Type B pancreatic cell (in vitro differentiated cells): ENCODE results near the gene EP300. TPM values are rescaled to one million over a fixed set of nuclear protein-coding genes. Genes with fewer than 3 reads are reported as not detected.
"Not testable (repeated sequence)": the region's sequence is repeated elsewhere in the genome, so short reads cannot be mapped to it uniquely, and the experiment has no call there.

Source experiments
- DNase-seq: peaks from one replicate; pipeline ENCODE4 v3.0.0; 2021; ENCODE audit warnings: mixed read lengths; ENCODE audit not compliant: unreplicated experiment; ENCODE audit errors: extremely low spot score
- H3K27ac Mint-ChIP-seq: 2 replicates; pipeline ENCODE4 v1.8.0; 2021; ENCODE audit warnings: mild to moderate bottlenecking, mixed read lengths
- H3K27me3 Mint-ChIP-seq: 2 replicates; pipeline ENCODE4 v1.8.0; 2021; ENCODE audit warnings: mixed read lengths
- H3K36me3 Mint-ChIP-seq: 2 replicates; pipeline ENCODE4 v1.8.0; 2021; ENCODE audit warnings: mixed read lengths
- H3K4me1 Mint-ChIP-seq: one replicate; pipeline ENCODE4 v1.8.0; 2021; ENCODE audit warnings: mixed read lengths; ENCODE audit not compliant: unreplicated experiment
- H3K4me3 Mint-ChIP-seq: 2 replicates; pipeline ENCODE4 v1.8.0; 2021; ENCODE audit warnings: mild to moderate bottlenecking, mixed read lengths
- H3K9me3 Mint-ChIP-seq: 2 replicates; pipeline ENCODE4 v1.8.0; 2021; ENCODE audit warnings: mixed read lengths
- long read RNA-seq: library from polyadenylated mRNA; unstranded; transcript quantifications from one replicate; pipeline ENCODE4 v2.0.0, GENCODE V29; 2020
- total RNA-seq: library from RNA; stranded (reverse); gene quantifications from 2 replicates; pipeline ENCODE4 v1.2.1, GENCODE V29; 2021; ENCODE audit warnings: low replicate concordance
- TF ChIP-seq, protein P1 (sequence below): fragments of 200-600 bp; sonication (generic); conservative IDR thresholded peaks from 2 replicates; pipeline ENCODE4 v1.5.0; 2021; ENCODE audit warnings: antibody characterized with exemption, mild to moderate bottlenecking

The EP300 gene
- 87.2 and 95.8 TPM in 2 replicates for total RNA-seq
- long read RNA-seq, partial matches to known transcripts = 28 of 29 reads
- long read RNA-seq, other reads (novel, unspliced or antisense) = 1 of 29 reads

GRCh38 chr22:41092023-41092817, at the start of gene EP300:
Gene EP300, plus strand, starts transcription at chr22:41092592. Its CDS starts 413 bp downstream, at chr22:41093005.
- Mint-ChIP-seq H3K27me3 (no peaks in the 10 kb centered on the region), H3K4me3 (peak within 1 kb of the TSS; percentile 100), H3K4me1 (peaks cover 31% of the 10 kb centered on the region), H3K27ac (peak within 1 kb of the TSS; percentile 100), H3K9me3 (peaks cover 5% of the 10 kb centered on the region), H3K36me3 (peaks cover 15% of the 10 kb centered on the region)
- TF ChIP-seq, protein P1, sequence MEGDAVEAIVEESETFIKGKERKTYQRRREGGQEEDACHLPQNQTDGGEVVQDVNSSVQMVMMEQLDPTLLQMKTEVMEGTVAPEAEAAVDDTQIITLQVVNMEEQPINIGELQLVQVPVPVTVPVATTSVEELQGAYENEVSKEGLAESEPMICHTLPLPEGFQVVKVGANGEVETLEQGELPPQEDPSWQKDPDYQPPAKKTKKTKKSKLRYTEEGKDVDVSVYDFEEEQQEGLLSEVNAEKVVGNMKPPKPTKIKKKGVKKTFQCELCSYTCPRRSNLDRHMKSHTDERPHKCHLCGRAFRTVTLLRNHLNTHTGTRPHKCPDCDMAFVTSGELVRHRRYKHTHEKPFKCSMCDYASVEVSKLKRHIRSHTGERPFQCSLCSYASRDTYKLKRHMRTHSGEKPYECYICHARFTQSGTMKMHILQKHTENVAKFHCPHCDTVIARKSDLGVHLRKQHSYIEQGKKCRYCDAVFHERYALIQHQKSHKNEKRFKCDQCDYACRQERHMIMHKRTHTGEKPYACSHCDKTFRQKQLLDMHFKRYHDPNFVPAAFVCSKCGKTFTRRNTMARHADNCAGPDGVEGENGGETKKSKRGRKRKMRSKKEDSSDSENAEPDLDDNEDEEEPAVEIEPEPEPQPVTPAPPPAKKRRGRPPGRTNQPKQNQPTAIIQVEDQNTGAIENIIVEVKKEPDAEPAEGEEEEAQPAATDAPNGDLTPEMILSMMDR = peak; percentile 58
- DNase-seq = peak; percentile 81

DNA sequence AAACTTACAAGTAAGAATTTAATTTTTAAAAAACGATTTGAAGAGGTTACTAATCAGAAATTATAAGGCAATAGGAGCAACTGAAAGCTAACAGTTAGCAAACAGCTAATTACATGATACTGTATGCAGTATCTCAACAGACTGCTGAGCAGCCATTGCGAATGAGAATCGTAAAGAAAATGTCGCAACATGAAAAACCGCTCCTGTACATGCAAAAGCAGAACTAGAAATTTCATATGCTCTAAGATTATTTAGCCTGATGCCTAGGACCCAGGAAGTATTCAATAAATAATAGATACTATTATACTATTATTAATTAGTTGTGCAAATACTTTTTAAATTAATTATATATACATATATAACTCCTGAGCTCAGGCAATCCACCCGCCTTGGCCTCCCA, 48.7 kb upstream of the EP300 start:
- no peak for DNase-seq
- Mint-ChIP-seq H3K4me3 (no peak overlapping the region), H3K4me1 (peaks cover 4% of the 10 kb centered on the region), H3K27me3 (no peaks in the 10 kb centered on the region), H3K9me3 (peaks cover 2% of the 10 kb centered on the region), H3K36me3 (no peaks in the 10 kb centered on the region), H3K27ac (no peak overlapping the region)
- TF ChIP-seq, protein P1 = no peak

DNA sequence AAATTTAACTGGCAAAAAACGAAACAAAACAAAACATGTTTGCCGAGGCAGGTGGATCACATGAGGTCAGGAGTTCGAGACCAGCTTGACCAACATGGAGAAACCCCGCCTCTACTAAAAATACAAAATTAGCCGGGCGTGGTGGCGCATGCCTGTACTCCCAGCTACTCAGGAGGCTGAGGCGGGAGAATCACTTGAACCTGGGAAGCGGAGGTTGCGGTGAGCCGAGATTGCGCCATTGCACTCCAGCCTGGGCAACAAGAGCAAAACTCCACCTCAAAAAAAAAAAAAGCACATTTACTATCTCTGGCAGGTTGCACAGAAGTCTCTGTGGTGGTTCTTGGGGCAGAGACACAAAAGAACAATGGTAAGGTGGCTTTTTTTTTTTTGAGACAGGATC, 46.8 kb upstream of the EP300 start:
- not testable (repeated sequence) for H3K36me3 Mint-ChIP-seq, H3K9me3 Mint-ChIP-seq, H3K4me3 Mint-ChIP-seq, DNase-seq, H3K4me1 Mint-ChIP-seq, H3K27ac Mint-ChIP-seq, H3K27me3 Mint-ChIP-seq

DNA sequence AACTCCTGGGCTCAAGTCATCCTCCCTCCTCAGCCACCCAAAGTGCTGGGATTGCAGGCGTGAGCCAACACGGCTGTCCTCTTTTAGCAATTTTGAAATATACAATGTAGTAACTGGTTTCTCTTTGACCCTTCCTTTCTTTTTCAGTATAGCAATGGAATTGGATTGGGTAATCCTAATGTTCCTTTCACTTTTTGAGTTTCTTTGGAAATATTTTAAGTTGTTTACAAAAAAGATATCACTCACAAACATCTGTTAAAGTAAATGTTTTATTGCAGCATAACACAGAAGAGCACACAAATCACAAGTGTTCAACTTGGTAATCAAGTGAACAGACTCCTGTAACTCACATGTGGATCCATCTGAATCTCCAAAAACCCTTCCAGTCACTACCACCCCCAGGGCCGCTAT, 44.6 kb upstream of the EP300 start:
- no peak overlapping the region for H3K4me3 Mint-ChIP-seq
- peaks cover 15% of the 10 kb centered on the region for H3K4me1 Mint-ChIP-seq
- H3K27ac Mint-ChIP-seq = no peak overlapping the region
- TF ChIP-seq, protein P1 = no peak
- no peaks in the 10 kb centered on the region for H3K36me3 Mint-ChIP-seq
- peaks cover 4% of the 10 kb centered on the region for H3K9me3 Mint-ChIP-seq
- H3K27me3 Mint-ChIP-seq = no peaks in the 10 kb centered on the region
- DNase-seq = no peak

GRCh38 chr22:41048345-41048744, 44.0 kb upstream of the EP300 start:
- Mint-ChIP-seq H3K27ac (peak overlapping the region; percentile 74), H3K4me1 (peaks cover 21% of the 10 kb centered on the region), H3K4me3 (peak overlapping the region; percentile 66)
- not testable (repeated sequence) for H3K9me3 Mint-ChIP-seq, H3K36me3 Mint-ChIP-seq, DNase-seq, H3K27me3 Mint-ChIP-seq

DNA sequence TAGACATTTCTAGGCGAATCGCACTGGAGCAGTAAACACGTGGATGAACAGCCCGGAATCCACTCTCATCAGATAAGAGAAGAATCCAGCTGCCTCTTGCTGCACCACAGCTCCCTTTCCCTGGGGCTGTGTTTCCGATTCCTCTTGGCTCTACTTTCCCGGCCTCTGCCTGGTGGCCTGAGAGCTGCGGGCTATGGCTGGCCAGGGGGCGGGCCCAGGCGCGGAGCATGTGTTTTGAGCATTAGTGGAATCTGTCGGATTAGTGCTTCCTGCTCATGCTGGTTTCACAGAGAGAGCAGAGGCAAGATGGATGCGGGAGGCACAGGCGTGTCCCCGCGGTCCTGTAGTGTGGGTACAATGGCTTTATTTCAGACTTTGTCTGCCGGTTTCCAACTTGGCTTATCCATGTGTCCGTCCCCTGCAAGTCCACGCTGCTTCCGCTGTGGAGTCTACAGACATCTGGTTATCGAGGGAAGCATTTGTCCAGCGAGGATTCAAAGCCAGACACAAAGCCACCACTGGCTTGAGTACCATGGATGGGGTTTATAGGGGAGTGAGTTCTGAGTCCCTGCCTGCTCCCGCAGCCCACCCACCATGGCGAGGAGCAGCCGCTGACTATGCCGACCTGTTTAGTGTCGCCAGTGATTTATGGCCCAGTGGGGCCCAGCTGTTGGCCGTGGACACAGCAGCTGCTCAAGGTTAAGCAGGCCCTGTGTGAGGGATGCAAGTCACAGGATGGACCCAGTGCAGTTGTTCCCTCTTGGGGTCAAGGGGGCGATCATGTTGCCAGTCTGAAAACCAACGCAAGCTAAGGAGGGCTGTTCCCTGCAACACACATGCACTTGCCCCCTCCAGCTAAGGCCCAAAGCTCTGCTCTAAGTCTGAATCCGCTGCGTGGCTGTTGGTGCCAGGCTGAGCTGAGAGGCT, 43.3 kb upstream of the EP300 start:
- no peaks in the 10 kb centered on the region for H3K36me3 Mint-ChIP-seq
- H3K4me1 Mint-ChIP-seq = peaks cover 23% of the 10 kb centered on the region
- H3K27me3 Mint-ChIP-seq = no peaks in the 10 kb centered on the region
- peaks cover 4% of the 10 kb centered on the region for H3K9me3 Mint-ChIP-seq
- TF ChIP-seq, protein P1 = no peak
- H3K4me3 Mint-ChIP-seq = peak overlapping the region; percentile 66
- peak overlapping the region; percentile 74 for H3K27ac Mint-ChIP-seq
- peak; percentile 76 for DNase-seq

DNA sequence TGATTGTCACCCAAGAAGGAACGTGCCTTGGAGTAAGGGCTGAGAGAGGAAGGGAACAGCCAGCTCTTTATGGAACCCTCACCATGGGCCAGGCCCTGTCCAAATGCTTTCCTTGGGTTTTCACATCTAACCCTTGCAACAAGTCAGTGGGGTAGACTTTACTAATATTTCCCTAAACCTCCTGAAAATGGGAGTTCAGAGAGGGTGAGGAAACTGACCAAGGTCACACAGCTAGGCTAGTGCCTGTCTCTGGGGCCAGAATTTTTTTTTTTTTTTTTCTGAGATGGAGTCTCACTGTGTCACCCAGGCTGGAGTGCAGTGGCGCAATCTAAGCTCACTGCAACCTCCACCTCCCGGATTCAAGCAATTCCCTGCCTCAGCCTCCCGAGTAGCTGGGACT, 42.6 kb upstream of the EP300 start:
- not testable (repeated sequence) for DNase-seq, H3K9me3 Mint-ChIP-seq, H3K4me3 Mint-ChIP-seq, H3K36me3 Mint-ChIP-seq, H3K27me3 Mint-ChIP-seq, H3K27ac Mint-ChIP-seq
- peaks cover 23% of the 10 kb centered on the region for H3K4me1 Mint-ChIP-seq
